K562 (cell line): ENCODE measurements around the gene ZFP36. TPM values are rescaled to one million over a fixed set of nuclear protein-coding genes. Genes with fewer than 3 reads are reported as not detected.

Experiments
- ATF1 ChIP-seq, 2 experiments: fragments of 450-650 bp in 1 of 2; IDR thresholded peaks; 2 replicates each; pipeline ENCODE4 v1.6.1; 2016; ENCODE audit warnings: missing compliant biosample characterization in 1 of 2, missing genetic modification characterization in 1 of 2
- CBX1 ChIP-seq: sonication (generic); IDR thresholded peaks from 2 replicates; pipeline ENCODE4 v1.6.1; 2016; ENCODE audit warnings: antibody characterized with exemption, low read depth, mild to moderate bottlenecking
- ETV6 ChIP-seq, 3 experiments: fragments of 150-350 bp in 1 of 3; sonication (generic) in 1 of 3; formaldehyde crosslinking in 1 of 3; IDR thresholded peaks; 2 replicates each; pipeline versions ENCODE4 v1.6.1 to v1.8.0; 2014 to 2022; ENCODE audit warnings: borderline replicate concordance in 2 of 3, low read depth in 2 of 3, antibody characterized with exemption in 1 of 3, low read length in 1 of 3, mild to moderate bottlenecking in 1 of 3, missing genetic modification reagents in 1 of 3
- HDAC3 ChIP-seq: fragments of 450-650 bp; IDR thresholded peaks from 2 replicates; pipeline ENCODE4 v1.6.1; 2018; ENCODE audit warnings: borderline replicate concordance, mild to moderate bottlenecking, moderate library complexity; ENCODE audit not compliant: partially characterized antibody
- HDGF ChIP-seq: fragments of 450-650 bp; IDR thresholded peaks from 2 replicates; pipeline ENCODE4 v1.6.1; 2016
- MXI1 ChIP-seq: IDR thresholded peaks from 2 replicates; pipeline ENCODE4 v1.6.1; 2011; ENCODE audit warnings: low read depth, mild to moderate bottlenecking, improper control_type of control experiment, low read length
- NFE2L1 ChIP-seq: fragments of 450-650 bp; IDR thresholded peaks from 2 replicates; pipeline ENCODE4 v1.6.1; 2016; ENCODE audit warnings: missing genetic modification characterization, low read depth, mild to moderate bottlenecking, missing compliant biosample characterization, moderate library complexity, borderline replicate concordance
- PHF8 ChIP-seq: fragments of 200-600 bp; sonication (generic); IDR thresholded peaks from 2 replicates; pipeline ENCODE4 v1.6.1; 2012; ENCODE audit warnings: mixed run types, mild to moderate bottlenecking, inconsistent platforms, low read length, moderate library complexity, borderline replicate concordance
- PYGO2 ChIP-seq: fragments of 450-650 bp; IDR thresholded peaks from 2 replicates; pipeline ENCODE4 v1.6.1; 2016; ENCODE audit warnings: mild to moderate bottlenecking, missing genetic modification characterization, moderate library complexity, missing compliant biosample characterization
- RFX1 ChIP-seq: fragments of 450-650 bp; IDR thresholded peaks from 2 replicates; pipeline ENCODE4 v1.6.1; 2016; ENCODE audit warnings: mild to moderate bottlenecking, moderate library complexity
- SMC3 ChIP-seq: conservative IDR thresholded peaks from 2 replicates; pipeline ENCODE4 v1.6.1; 2011; ENCODE audit warnings: low read depth, low read length, improper control_type of control experiment; ENCODE audit not compliant: insufficient read depth
- SPI1 ChIP-seq: IDR thresholded peaks from 2 replicates; pipeline ENCODE4 v1.6.1; 2011; ENCODE audit warnings: low read depth, low read length, control low read depth, borderline replicate concordance
- TCF3 ChIP-seq: sonication (generic); formaldehyde crosslinking; IDR thresholded peaks from 2 replicates; pipeline ENCODE4 v1.4.0; 2020; ENCODE audit warnings: mild to moderate bottlenecking, missing genetic modification reagents
- ZNF146 ChIP-seq: IDR thresholded peaks from one replicate; pipeline ENCODE4 v1.6.1; 2018; ENCODE audit warnings: missing compliant biosample characterization; ENCODE audit not compliant: unreplicated experiment
- ZNF197 ChIP-seq: fragments of 200-800 bp; sonication (Bioruptor generic); IDR thresholded peaks from 2 replicates; pipeline ENCODE4 v1.6.1; 2016; ENCODE audit warnings: low read depth, missing genetic modification characterization, missing compliant biosample characterization
- ZNF384 ChIP-seq: IDR thresholded peaks from 2 replicates; pipeline ENCODE4 v1.6.1; 2012; ENCODE audit warnings: low read depth, low read length, improper control_type of control experiment
- ZNF584 ChIP-seq: fragments of 200-800 bp; sonication (Bioruptor generic); IDR thresholded peaks from 2 replicates; pipeline ENCODE4 v1.6.1; 2016; ENCODE audit warnings: low read depth, mild to moderate bottlenecking, missing genetic modification characterization, missing compliant biosample characterization
- ZNF696 ChIP-seq: fragments of 250-450 bp; sonication (Bioruptor Pico); conservative IDR thresholded peaks from 2 replicates; pipeline ENCODE4 v1.4.0; 2020; ENCODE audit warnings: mild to moderate bottlenecking, moderate library complexity
- ZNF764 ChIP-seq: fragments of 250-450 bp; sonication (Bioruptor Pico); IDR thresholded peaks from 2 replicates; pipeline ENCODE4 v1.4.0; 2020; ENCODE audit warnings: low read depth, mild to moderate bottlenecking, moderate library complexity
- polyA plus RNA-seq, 8 experiments: library from polyadenylated mRNA; depleted of rRNA in 4 of 8; stranded (reverse) in 5 of 8; unstranded in 3 of 8; fragments of >200 nt; fragmentation: Nextera tagmentation in 2 of 8; fragmentation: Illumina TruSeq in 1 of 8; extraction: Ambion mirVana in 2 of 8; extraction: Trizol in 1 of 8; gene quantifications; 2 replicates each; pipeline versions ENCODE4 v1.2.1 to v1.2.3, GENCODE V29; 2011 to 2014; ENCODE audit warnings: inconsistent platforms in 1 of 8, missing spikeins in 1 of 8
- total RNA-seq, 7 experiments: library from RNA; depleted of rRNA in 6 of 7; stranded (reverse); fragments of >200 nt in 6 of 7; fragmentation: Illumina TruSeq in 2 of 7; extraction: Trizol in 2 of 7; gene quantifications; 2 replicates each; pipeline versions ENCODE4 v1.2.1 to v1.2.3, GENCODE V29; 2011 to 2021; ENCODE audit warnings: low replicate concordance in 1 of 7
- TF ChIP-seq, protein P1 (sequence below): IDR thresholded peaks from 3 replicates; pipeline ENCODE4 v1.6.1; 2011; ENCODE audit warnings: borderline replicate concordance, mild to moderate bottlenecking, moderate library complexity; ENCODE audit not compliant: insufficient read length; ENCODE audit errors: extremely low read depth
- TF ChIP-seq, protein P2 (sequence below): fragments of 250-450 bp; sonication (Bioruptor Pico); IDR thresholded peaks from 2 replicates; pipeline ENCODE4 v1.8.0; 2021; ENCODE audit warnings: mild to moderate bottlenecking, moderate library complexity
- TF ChIP-seq, protein P3 (sequence below): fragments of 450-650 bp; formaldehyde crosslinking; IDR thresholded peaks from 2 replicates; pipeline ENCODE4 v1.4.0; 2020; ENCODE audit warnings: mild to moderate bottlenecking

ZFP36 gene
- total and polyA plus RNA-seq, 9 of the 15 experiments (the other 6 are each of a cell fraction or from before 2014, with no cell fraction given): 1.0 to 20.1 (median 3.5) TPM

DNA sequence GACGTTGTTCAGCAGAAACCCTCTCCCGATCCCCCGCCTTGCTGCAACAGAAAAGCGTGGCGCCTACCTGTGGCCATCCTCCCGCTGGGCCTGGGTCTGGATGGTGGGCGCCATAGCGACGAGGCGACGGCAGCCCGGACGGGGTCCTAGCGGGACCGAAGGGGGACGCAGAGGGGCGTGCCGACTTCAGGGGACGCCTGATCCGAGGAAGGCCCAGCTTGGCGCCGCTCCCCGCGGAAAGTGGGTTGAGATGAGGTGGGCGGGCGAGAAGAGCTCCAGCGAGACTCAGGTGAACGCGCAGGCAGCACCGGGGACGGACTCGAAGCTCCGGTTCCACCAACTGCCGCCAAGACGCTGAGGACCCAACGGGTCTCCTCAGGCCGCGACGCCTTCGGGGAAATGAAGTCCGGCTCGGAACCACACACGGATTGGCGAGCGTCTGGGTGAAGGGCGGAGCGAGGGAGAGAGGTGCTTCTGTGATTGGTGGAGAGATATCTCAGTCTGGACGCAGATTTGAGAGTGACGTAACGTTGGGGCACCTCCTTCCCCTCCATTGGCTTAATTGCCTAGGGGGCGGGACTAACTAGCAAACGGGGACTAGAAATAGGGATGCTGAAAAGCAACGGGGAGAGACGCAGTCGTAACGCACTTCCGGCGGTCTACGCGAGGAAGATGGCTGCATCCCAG is 15.8 kb upstream of the ZFP36 start, which contains the start of the genes MED29 and PAF1 (continued):
- TF ChIP-seq, protein P1, sequence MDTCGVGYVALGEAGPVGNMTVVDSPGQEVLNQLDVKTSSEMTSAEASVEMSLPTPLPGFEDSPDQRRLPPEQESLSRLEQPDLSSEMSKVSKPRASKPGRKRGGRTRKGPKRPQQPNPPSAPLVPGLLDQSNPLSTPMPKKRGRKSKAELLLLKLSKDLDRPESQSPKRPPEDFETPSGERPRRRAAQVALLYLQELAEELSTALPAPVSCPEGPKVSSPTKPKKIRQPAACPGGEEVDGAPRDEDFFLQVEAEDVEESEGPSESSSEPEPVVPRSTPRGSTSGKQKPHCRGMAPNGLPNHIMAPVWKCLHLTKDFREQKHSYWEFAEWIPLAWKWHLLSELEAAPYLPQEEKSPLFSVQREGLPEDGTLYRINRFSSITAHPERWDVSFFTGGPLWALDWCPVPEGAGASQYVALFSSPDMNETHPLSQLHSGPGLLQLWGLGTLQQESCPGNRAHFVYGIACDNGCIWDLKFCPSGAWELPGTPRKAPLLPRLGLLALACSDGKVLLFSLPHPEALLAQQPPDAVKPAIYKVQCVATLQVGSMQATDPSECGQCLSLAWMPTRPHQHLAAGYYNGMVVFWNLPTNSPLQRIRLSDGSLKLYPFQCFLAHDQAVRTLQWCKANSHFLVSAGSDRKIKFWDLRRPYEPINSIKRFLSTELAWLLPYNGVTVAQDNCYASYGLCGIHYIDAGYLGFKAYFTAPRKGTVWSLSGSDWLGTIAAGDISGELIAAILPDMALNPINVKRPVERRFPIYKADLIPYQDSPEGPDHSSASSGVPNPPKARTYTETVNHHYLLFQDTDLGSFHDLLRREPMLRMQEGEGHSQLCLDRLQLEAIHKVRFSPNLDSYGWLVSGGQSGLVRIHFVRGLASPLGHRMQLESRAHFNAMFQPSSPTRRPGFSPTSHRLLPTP: no peak
- no peak for TF ChIP-seq ZNF384
- 0 out of 2 replicates have a peak, but pooled peaks have one; percentile 16 for TF ChIP-seq SMC3
- no peak for TF ChIP-seq HDAC3
- TF ChIP-seq ETV6 (IDR thresholded peaks at IDR 0.05; ENCODE audit: borderline replicate concordance in 1 of 2, low read depth in 2 of 2, low read length in 1 of 2): no peak
- TF ChIP-seq ETV6 (CRISPR knock-in tag; IDR thresholded peaks at IDR 0.05; ENCODE audit: borderline replicate concordance): no peak
- peak; percentile 83 for TF ChIP-seq RFX1
- TF ChIP-seq CBX1: 0 out of 2 replicates have a peak, but pooled peaks have one; percentile 58
- no peak for TF ChIP-seq MXI1
- TF ChIP-seq ZNF764 (CRISPR knock-in tag): no peak
- no peak for TF ChIP-seq ZNF197 (CRISPR knock-in tag)
- TF ChIP-seq ZNF146 (CRISPR knock-in tag): no peak
- TF ChIP-seq SPI1: peak; percentile 17; the same call in 1 of the 2 replicates
- no peak for TF ChIP-seq PYGO2 (tag)
- TF ChIP-seq, protein P2, sequence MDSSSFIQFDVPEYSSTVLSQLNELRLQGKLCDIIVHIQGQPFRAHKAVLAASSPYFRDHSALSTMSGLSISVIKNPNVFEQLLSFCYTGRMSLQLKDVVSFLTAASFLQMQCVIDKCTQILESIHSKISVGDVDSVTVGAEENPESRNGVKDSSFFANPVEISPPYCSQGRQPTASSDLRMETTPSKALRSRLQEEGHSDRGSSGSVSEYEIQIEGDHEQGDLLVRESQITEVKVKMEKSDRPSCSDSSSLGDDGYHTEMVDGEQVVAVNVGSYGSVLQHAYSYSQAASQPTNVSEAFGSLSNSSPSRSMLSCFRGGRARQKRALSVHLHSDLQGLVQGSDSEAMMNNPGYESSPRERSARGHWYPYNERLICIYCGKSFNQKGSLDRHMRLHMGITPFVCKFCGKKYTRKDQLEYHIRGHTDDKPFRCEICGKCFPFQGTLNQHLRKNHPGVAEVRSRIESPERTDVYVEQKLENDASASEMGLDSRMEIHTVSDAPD (CRISPR knock-in tag): no peak
- no peak for TF ChIP-seq HDGF
- TF ChIP-seq PHF8: peak; percentile 59; the same call in 1 of the 2 replicates
- TF ChIP-seq ZNF696 (CRISPR knock-in tag): no peak
- TF ChIP-seq, protein P3, sequence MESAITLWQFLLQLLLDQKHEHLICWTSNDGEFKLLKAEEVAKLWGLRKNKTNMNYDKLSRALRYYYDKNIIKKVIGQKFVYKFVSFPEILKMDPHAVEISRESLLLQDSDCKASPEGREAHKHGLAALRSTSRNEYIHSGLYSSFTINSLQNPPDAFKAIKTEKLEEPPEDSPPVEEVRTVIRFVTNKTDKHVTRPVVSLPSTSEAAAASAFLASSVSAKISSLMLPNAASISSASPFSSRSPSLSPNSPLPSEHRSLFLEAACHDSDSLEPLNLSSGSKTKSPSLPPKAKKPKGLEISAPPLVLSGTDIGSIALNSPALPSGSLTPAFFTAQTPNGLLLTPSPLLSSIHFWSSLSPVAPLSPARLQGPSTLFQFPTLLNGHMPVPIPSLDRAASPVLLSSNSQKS: no peak
- TF ChIP-seq ATF1 (CRISPR knock-in tag; IDR thresholded peaks at IDR 0.05): peak; percentile 76
- TF ChIP-seq ATF1 (tag; IDR thresholded peaks at IDR 0.05): peak; percentile 98
- TF ChIP-seq ZNF584 (CRISPR knock-in tag): no peak
- TF ChIP-seq TCF3: 0 out of 2 replicates have a peak, but pooled peaks have one; percentile 33
- no peak for TF ChIP-seq NFE2L1 (tag)
